T-helper 1 cell treated with Interleukin-12 subunit alpha and Interleukin-12 subunit beta and Interleukin-4 antibody, amounts not matched to agents 30 ng/mL and 1 ng/mL, for 36 hours (primary cell): ENCODE data around the gene AFP. TPM values are rescaled to one million over a fixed set of nuclear protein-coding genes. Genes with fewer than 3 reads are reported as not detected.
"Not testable (repeated sequence)": the region's sequence is repeated elsewhere in the genome, so short reads cannot be mapped to it uniquely, and the experiment has no call there.

ENCODE experiments used
- intact Hi-C: fragments of 100-400 bp; cut with micrococcal nuclease; formaldehyde crosslinking; loops from one replicate; pipeline ENCODE4 v1.15.1; 2024
- total RNA-seq: library from RNA; stranded (reverse); gene quantifications from 2 replicates; pipeline ENCODE4 v1.2.3, GENCODE V29; 2022

AFP gene
- total RNA-seq = not detected in 2 replicates

DNA sequence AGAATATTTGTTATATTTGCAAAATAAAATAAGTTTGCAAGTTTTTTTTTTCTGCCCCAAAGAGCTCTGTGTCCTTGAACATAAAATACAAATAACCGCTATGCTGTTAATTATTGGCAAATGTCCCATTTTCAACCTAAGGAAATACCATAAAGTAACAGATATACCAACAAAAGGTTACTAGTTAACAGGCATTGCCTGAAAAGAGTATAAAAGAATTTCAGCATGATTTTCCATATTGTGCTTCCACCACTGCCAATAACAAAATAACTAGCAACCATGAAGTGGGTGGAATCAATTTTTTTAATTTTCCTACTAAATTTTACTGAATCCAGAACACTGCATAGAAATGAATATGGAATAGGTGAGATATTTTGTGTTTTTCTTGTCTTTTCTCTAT is at the start of gene AFP:
TSS of gene AFP (plus strand) at position 238 of the 400 bp plus-strand sequence. CDS start at position 280, 42 bp downstream.
- intact Hi-C loops = no loop called here

DNA sequence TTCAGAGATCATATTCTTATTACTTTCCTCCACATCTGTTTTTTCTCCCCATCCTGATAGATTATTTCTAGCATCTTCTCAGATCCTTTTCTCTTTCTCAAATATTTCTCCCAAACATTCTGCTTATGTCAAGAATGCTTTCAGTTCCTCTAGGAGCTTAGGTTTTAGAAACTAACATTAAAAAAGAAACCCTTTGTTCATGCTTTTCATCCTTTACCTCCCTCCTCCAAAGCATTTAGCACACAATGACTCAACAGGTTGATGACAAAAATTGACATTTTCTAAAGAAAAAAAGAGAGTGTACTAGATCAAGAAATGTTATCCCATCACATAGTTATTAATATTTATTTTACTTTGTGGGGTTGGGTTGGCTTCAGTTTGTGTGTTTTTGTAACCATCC is 48.5 kb upstream of the AFP start:
- intact Hi-C loops = no loop called here

DNA sequence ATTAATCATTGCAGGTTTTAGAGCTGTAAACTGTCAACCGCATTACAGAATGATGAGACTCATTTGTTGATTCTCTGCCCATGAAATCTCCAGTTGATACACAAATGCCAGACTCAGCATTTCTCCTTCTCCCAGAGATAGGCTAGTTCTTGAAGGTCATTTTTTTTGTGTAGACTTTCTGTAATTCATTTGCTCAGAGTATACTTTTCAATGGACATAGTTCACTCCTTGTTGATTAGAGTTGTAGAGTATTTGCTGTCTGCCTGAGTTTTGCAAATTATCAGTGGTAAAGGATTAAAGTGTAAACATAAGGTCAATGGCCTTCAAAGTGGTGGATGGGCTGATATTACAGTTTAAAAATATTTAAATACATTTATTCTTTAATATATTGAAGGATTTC is 47.1 kb upstream of the AFP start:
- intact Hi-C loops = no loop called here

DNA sequence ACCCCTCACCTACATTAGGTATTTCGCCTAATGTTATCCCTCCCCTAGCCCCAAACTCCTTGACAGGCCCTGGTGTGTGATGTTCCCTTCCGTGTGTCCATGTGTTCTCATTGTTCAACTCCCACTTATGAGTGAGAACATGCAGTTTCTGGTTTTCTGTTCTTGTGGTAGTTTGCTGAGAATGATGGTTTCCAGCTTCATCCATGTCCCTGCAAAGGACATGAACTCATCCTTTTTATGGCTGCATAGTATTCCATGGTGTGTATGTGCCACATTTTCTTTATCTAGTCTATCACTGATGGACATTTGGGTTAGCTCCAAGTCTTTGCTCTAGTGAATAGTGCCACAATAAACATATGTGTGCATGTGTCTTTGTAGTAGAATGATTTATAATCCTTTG is 46.4 kb upstream of the AFP start:
- intact Hi-C loops = not testable (repeated sequence)

DNA sequence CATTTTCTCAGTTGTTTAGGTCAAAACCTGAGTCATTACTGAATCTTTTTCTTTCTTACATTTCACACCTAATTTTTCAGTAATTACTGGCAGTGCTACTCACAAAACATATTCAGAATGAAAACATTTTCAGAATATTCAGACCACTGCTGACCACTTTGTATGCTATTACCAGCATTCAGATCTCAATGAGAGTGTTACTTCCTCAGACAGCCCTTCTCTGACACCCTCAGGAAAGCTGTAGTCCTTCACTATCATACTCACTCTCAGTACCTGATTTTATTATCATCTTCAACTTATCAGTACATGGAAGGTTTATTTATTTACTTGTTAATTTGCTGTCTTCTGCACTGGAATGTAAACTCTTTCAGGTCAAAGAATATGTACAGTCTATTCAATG is 44.2 kb upstream of the AFP start:
- intact Hi-C loops = no loop called here

DNA sequence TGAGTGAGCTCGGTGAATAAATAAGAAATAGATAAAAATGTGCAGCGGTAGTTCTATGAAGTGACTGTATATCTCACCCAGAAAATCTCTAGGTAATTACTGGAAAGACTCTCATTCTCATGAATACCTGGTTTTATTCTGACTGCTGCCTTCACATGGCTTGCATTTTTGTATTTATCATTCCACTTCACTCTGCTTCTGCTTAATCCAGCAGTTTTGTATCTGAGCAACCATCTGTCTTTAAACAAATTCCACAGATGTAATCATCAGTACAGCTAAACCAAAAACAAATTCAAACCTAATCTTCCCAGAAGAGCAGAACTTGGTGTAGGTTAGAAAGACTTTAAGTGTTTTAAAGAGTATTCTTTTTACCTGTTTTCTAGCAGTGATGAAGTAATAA is 43.1 kb upstream of the AFP start:
- intact Hi-C loops = no loop called here

DNA sequence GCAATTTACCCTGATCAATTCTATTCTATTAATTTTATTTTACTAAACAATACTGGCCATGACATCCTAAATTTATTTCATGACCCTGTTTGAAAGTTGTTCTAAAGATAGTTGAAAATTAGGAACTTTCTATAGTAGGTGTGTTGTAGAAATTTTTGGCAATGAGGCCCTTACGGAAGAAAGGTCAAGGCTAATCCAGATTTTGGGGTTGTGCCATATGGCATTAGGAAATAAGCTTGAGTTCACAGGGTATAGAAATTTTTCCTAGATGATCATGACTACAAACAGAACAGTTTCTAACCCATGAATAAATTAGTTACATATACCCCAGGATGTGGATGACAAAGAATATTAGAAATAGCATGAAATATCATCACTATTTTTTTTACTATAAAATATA is 39.7 kb upstream of the AFP start:
- intact Hi-C loops = no loop called here

DNA sequence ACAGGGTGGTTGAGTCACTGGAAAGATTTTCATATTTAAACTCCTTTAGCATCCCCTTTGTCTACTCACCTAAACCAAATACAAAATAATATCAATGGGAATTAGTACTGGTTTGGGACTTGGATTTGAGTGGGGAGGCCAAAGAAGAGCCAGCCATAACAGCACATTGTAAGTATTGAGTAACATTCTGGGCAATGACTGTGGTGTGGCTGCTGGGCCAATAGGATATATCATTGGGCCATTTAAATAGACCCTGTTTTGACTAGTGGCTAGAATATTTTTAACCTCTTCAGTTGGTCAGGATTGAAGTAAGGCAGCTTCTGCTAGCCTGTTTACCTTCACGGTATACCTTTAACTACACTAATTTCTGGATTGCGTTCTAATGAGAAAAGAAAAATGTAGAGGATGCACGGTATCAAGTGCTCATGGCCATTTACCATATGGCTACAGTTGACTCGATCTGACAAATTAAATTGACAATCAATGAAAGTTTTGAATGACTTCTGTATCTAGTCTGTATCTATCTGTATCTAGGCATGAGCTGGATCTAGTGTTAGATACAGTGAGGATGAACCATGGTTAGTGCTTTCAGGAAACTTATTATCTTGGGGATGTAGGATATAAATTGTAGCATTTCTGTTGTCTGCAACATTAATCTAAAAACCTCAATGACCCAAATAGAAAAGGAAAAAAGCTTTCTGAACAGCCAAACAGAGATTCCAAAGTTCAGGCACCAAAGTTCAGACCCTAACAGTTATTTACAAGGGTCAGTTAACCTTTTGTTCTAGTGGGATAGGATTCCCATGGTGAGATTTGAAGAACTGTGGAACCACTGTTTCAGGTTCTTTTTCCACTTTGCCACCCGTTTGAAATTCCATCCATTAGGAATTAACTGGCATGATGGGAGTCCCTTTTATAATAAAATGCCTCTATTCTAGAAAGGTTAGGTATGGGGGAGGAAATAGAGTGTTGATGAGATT is 38.7 kb upstream of the AFP start:
- intact Hi-C loops = no loop called here

DNA sequence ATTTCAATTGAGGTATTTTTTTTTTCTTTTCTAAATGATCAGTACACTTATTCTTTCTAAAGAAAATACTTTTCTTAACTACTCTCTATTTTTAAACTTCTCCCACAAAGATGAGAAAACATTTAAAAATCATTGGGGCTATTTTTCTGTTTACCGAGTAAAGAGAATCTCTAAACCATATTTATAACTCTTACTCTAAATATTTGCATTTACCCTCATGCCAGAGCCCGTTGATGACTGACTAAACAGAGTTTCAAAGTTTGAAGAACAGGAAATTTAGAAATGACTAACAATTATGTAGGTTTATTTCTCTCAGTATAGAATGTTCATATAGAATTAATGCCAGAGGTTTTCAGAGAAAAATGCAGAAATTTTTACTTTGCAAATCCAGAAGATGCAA is 34.6 kb upstream of the AFP start:
- intact Hi-C loops = no loop called here

DNA sequence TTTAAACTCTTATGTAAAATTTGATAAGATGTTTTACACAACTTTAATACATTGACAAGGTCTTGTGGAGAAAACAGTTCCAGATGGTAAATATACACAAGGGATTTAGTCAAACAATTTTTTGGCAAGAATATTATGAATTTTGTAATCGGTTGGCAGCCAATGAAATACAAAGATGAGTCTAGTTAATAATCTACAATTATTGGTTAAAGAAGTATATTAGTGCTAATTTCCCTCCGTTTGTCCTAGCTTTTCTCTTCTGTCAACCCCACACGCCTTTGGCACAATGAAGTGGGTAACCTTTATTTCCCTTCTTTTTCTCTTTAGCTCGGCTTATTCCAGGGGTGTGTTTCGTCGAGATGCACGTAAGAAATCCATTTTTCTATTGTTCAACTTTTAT is 32.0 kb upstream of the AFP start, which contains the start of gene ALB:
TSS of gene ALB (plus strand) at position 246 of the 400 bp plus-strand sequence. CDS start at position 287, 41 bp downstream.
- intact Hi-C loops = no loop called here

DNA sequence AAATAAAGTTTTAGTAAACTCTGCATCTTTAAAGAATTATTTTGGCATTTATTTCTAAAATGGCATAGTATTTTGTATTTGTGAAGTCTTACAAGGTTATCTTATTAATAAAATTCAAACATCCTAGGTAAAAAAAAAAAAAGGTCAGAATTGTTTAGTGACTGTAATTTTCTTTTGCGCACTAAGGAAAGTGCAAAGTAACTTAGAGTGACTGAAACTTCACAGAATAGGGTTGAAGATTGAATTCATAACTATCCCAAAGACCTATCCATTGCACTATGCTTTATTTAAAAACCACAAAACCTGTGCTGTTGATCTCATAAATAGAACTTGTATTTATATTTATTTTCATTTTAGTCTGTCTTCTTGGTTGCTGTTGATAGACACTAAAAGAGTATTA is 31.6 kb upstream of the AFP start:
- intact Hi-C loops = no loop called here

DNA sequence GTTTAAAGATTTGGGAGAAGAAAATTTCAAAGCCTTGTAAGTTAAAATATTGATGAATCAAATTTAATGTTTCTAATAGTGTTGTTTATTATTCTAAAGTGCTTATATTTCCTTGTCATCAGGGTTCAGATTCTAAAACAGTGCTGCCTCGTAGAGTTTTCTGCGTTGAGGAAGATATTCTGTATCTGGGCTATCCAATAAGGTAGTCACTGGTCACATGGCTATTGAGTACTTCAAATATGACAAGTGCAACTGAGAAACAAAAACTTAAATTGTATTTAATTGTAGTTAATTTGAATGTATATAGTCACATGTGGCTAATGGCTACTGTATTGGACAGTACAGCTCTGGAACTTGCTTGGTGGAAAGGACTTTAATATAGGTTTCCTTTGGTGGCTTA is 30.9 kb upstream of the AFP start:
- intact Hi-C loops = no loop called here

DNA sequence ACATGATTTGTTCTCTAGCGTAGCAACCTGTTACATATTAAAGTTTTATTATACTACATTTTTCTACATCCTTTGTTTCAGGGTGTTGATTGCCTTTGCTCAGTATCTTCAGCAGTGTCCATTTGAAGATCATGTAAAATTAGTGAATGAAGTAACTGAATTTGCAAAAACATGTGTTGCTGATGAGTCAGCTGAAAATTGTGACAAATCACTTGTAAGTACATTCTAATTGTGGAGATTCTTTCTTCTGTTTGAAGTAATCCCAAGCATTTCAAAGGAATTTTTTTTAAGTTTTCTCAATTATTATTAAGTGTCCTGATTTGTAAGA is 29.5 kb upstream of the AFP start:
- intact Hi-C loops = no loop called here

DNA sequence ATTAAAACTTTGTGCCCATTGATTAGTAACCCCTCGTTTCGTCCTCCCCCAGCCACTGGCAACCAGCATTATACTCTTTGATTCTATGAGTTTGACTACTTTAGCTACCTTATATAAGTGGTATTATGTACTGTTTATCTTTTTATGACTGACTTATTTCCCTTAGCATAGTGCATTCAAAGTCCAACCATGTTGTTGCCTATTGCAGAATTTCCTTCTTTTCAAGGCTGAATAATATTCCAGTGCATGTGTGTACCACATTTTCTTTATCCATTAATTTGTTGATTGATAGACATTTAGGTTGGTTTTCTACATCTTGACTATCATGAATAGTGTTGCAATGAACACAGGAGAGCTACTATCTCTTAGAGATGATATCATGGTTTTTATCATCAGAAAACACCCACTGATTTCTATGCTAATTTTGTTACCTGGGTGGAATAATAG is 28.8 kb upstream of the AFP start:
- intact Hi-C loops = no loop called here

DNA sequence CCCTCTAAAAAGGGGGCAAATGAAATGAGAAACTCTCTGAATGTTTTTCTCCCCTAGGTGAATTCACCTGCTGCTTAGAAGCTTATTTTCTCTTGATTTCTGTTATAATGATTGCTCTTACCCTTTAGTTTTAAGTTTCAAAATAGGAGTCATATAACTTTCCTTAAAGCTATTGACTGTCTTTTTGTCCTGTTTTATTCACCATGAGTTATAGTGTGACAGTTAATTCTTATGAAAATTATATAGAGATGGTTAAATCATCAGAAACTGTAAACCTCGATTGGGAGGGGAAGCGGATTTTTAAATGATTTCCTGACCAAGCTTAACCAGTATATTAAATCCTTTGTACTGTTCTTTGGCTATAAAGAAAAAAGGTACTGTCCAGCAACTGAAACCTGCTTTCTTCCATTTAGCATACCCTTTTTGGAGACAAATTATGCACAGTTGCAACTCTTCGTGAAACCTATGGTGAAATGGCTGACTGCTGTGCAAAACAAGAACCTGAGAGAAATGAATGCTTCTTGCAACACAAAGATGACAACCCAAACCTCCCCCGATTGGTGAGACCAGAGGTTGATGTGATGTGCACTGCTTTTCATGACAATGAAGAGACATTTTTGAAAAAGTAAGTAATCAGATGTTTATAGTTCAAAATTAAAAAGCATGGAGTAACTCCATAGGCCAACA is 27.7 kb upstream of the AFP start:
- intact Hi-C loops = no loop called here

DNA sequence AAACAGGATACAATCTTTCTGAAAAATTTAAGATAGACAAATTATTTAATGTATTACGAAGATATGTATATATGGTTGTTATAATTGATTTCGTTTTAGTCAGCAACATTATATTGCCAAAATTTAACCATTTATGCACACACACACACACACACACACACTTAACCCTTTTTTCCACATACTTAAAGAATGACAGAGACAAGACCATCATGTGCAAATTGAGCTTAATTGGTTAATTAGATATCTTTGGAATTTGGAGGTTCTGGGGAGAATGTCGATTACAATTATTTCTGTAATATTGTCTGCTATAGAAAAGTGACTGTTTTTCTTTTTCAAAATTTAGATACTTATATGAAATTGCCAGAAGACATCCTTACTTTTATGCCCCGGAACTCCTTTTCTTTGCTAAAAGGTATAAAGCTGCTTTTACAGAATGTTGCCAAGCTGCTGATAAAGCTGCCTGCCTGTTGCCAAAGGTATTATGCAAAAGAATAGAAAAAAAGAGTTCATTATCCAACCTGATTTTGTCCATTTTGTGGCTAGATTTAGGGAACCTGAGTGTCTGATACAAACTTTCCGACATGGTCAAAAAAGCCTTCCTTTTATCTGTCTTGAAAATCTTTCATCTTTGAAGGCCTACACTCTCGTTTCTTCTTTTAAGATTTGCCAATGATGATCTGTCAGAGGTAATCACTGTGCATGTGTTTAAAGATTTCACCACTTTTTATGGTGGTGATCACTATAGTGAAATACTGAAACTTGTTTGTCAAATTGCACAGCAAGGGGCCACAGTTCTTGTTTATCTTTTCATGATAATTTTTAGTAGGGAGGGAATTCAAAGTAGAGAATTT is 26.8 kb upstream of the AFP start:
- intact Hi-C loops = no loop called here

DNA sequence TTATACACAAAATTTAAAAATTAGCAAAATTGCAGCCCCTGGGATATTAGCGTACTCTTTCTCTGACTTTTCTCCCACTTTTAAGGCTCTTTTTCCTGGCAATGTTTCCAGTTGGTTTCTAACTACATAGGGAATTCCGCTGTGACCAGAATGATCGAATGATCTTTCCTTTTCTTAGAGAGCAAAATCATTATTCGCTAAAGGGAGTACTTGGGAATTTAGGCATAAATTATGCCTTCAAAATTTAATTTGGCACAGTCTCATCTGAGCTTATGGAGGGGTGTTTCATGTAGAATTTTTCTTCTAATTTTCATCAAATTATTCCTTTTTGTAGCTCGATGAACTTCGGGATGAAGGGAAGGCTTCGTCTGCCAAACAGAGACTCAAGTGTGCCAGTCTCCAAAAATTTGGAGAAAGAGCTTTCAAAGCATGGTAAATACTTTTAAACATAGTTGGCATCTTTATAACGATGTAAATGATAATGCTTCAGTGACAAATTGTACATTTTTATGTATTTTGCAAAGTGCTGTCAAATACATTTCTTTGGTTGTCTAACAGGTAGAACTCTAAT is 26.0 kb upstream of the AFP start:
- intact Hi-C loops = no loop called here

DNA sequence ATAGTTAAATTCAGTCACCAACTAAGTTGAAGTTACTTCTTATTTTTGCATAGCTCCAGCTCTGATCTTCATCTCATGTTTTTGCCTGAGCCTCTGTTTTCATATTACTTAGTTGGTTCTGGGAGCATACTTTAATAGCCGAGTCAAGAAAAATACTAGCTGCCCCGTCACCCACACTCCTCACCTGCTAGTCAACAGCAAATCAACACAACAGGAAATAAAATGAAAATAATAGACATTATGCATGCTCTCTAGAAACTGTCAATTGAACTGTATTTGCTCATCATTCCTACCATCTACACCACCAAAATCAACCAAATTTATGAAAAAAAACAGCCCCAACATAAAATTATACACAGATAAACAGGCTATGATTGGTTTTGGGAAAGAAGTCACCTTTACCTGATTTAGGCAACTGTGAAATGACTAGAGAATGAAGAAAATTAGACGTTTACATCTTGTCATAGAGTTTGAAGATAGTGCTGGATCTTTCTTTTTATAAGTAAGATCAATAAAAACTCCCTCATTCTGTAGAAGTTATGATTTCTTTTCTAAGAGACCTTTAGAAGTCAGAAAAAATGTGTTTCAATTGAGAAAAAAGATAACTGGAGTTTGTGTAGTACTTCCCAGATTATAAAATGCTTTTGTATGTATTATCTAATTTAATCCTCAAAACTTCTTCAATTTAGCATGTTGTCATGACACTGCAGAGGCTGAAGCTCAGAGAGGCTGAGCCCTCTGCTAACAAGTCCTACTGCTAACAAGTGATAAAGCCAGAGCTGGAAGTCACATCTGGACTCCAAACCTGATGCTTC is 24.9 kb upstream of the AFP start:
- intact Hi-C loops = no loop called here

DNA sequence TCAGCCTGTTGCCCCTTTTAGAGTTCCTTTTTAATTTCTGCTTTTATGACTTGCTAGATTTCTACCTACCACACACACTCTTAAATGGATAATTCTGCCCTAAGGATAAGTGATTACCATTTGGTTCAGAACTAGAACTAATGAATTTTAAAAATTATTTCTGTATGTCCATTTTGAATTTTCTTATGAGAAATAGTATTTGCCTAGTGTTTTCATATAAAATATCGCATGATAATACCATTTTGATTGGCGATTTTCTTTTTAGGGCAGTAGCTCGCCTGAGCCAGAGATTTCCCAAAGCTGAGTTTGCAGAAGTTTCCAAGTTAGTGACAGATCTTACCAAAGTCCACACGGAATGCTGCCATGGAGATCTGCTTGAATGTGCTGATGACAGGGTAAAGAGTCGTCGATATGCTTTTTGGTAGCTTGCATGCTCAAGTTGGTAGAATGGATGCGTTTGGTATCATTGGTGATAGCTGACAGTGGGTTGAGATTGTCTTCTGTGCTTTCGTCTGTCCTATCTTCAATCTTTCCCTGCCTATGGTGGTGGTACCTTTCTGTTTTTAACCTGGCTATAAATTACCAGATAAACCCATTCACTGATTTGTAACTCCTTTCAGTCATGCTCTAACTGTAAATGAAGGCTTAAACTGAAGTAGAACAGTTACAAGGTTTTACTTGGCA is 24.1 kb upstream of the AFP start:
- intact Hi-C loops = no loop called here

DNA sequence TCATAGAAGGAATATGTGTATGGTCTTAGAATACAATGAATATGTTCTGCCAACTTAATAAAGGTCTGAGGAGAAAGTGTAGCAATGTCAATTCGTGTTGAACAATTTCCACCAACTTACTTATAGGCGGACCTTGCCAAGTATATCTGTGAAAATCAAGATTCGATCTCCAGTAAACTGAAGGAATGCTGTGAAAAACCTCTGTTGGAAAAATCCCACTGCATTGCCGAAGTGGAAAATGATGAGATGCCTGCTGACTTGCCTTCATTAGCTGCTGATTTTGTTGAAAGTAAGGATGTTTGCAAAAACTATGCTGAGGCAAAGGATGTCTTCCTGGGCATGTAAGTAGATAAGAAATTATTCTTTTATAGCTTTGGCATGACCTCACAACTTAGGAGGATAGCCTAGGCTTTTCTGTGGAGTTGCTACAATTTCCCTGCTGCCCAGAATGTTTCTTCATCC is 22.7 kb upstream of the AFP start:
- intact Hi-C loops = no loop called here
